HG02981 (cell line): ENCODE results near the gene WRAP73.

Experiments
- ATAC-seq: cut with Tn5 transposase; IDR thresholded peaks from one replicate; pipeline ENCODE4 v1.9.1; 2021; ENCODE audit warnings: mild to moderate bottlenecking, moderate library complexity; ENCODE audit not compliant: unreplicated experiment

The WRAP73 gene

GRCh38 chr1:3617806-3618345 lies 32.0 kb downstream of the WRAP73 start:
- no peak for ATAC-seq

- ATAC-seq, result no peak
Observed at GRCh38 chr1:3616861-3617260, 33.0 kb downstream of the WRAP73 start.

- ATAC-seq, result no peak
Observed at GRCh38 chr1:3614755-3615742, 34.9 kb downstream of the WRAP73 start.

- ATAC-seq, result no peak
Observed at GRCh38 chr1:3612123-3612522, 37.8 kb downstream of the WRAP73 start.

- ATAC-seq, result no peak
Observed at GRCh38 chr1:3611170-3612019, 38.5 kb downstream of the WRAP73 start, which contains the start of gene MEGF6. TSS of gene MEGF6 (minus strand) at chr1:3611508. CDS start at chr1:3611268, 240 bp downstream.

- no peak for ATAC-seq
Observed at GRCh38 chr1:3610527-3611169, 39.3 kb downstream of the WRAP73 start.

- no peak for ATAC-seq
Observed at GRCh38 chr1:3609769-3610526, 40.0 kb downstream of the WRAP73 start.

GRCh38 chr1:3609016-3609768 lies 40.7 kb downstream of the WRAP73 start:
- ATAC-seq, result no peak

GRCh38 chr1:3608154-3608553 lies 41.7 kb downstream of the WRAP73 start:
- no peak for ATAC-seq

- ATAC-seq, result no peak
Observed at GRCh38 chr1:3607703-3608065, 42.2 kb downstream of the WRAP73 start.

GRCh38 chr1:3606779-3607702 lies 42.9 kb downstream of the WRAP73 start:
- no peak for ATAC-seq

- no peak for ATAC-seq
Observed at GRCh38 chr1:3604997-3605823, 44.7 kb downstream of the WRAP73 start.

- ATAC-seq, result no peak
Observed at GRCh38 chr1:3604468-3604974, 45.4 kb downstream of the WRAP73 start.

- ATAC-seq, result no peak
Observed at GRCh38 chr1:3603571-3604467, 46.1 kb downstream of the WRAP73 start.

GRCh38 chr1:3603156-3603555 lies 46.7 kb downstream of the WRAP73 start:
- ATAC-seq, result no peak

GRCh38 chr1:3602375-3602774 lies 47.5 kb downstream of the WRAP73 start:
- ATAC-seq, result no peak
